Glutamatergic neuron (in vitro differentiated cells): Measurements from ENCODE around the gene DISC1. TPM values are rescaled to one million over a fixed set of nuclear protein-coding genes. Genes with fewer than 3 reads are reported as not detected.

Source experiments
- DNase-seq: peaks from one replicate; pipeline ENCODE4 v3.0.0; 2022
- H3K27ac Mint-ChIP-seq: one replicate; pipeline ENCODE4 v1.8.0; 2020; ENCODE audit warnings: mild to moderate bottlenecking, mixed read lengths, inconsistent platforms; ENCODE audit not compliant: unreplicated experiment
- H3K27me3 Mint-ChIP-seq: one replicate; pipeline ENCODE4 v1.8.0; 2020; ENCODE audit warnings: mild to moderate bottlenecking, moderate library complexity, mixed read lengths, inconsistent platforms; ENCODE audit not compliant: unreplicated experiment
- H3K36me3 Mint-ChIP-seq: one replicate; pipeline ENCODE4 v1.8.0; 2020; ENCODE audit warnings: mild to moderate bottlenecking, mixed read lengths, inconsistent platforms; ENCODE audit not compliant: unreplicated experiment
- H3K4me1 Mint-ChIP-seq: one replicate; pipeline ENCODE4 v1.8.0; 2020; ENCODE audit warnings: mild to moderate bottlenecking, low read depth, mixed read lengths, inconsistent platforms; ENCODE audit not compliant: unreplicated experiment
- H3K4me3 Mint-ChIP-seq: one replicate; pipeline ENCODE4 v1.8.0; 2020; ENCODE audit warnings: mild to moderate bottlenecking, mixed read lengths, inconsistent platforms; ENCODE audit not compliant: unreplicated experiment
- H3K9me3 Mint-ChIP-seq: one replicate; pipeline ENCODE4 v1.8.0; 2020; ENCODE audit warnings: mild to moderate bottlenecking, moderate library complexity, mixed read lengths, inconsistent platforms; ENCODE audit not compliant: unreplicated experiment
- CTCF ChIP-seq: fragments of 200-600 bp; sonication (generic); IDR thresholded peaks from one replicate; pipeline ENCODE4 v1.5.0; 2021; ENCODE audit not compliant: partially characterized antibody, unreplicated experiment
- total RNA-seq: library from RNA; stranded (reverse); fragmentation: NEBNext Ultra II Directional; extraction: Animal tissue kit (Norgen Biotek cat#: 25700); gene quantifications from one replicate; pipeline ENCODE4 v1.2.1, GENCODE V29; 2021; ENCODE audit not compliant: unreplicated experiment

Gene DISC1
- total RNA-seq, 1 donor from 2014 or later = 9.1 TPM

- TF ChIP-seq CTCF = no peak
- Mint-ChIP-seq H3K9me3 (no peaks in the 10 kb centered on the region), H3K36me3 (peaks cover 15% of the 10 kb centered on the region), H3K4me3 (no peak overlapping the region), H3K4me1 (no peaks in the 10 kb centered on the region), H3K27ac (no peak overlapping the region), H3K27me3 (peaks cover 3% of the 10 kb centered on the region)
- no peak for DNase-seq
Observed at GRCh38 chr1:231743966-231744365, 117.4 kb downstream of the DISC1 start.

GRCh38 chr1:231748760-231749415 is 122.3 kb downstream of the DISC1 start:
- Mint-ChIP-seq H3K9me3 (peaks cover 1% of the 10 kb centered on the region), H3K27me3 (peaks cover under 1% of the 10 kb centered on the region), H3K4me3 (no peak overlapping the region), H3K4me1 (no peaks in the 10 kb centered on the region), H3K27ac (no peak overlapping the region), H3K36me3 (peaks cover 23% of the 10 kb centered on the region)
- TF ChIP-seq CTCF = no peak
- DNase-seq = no peak

- peaks cover 1% of the 10 kb centered on the region for H3K9me3 Mint-ChIP-seq
- no peak overlapping the region for H3K4me3 Mint-ChIP-seq
- no peak overlapping the region for H3K27ac Mint-ChIP-seq
- TF ChIP-seq CTCF = no peak
- peaks cover 26% of the 10 kb centered on the region for H3K36me3 Mint-ChIP-seq
- H3K4me1 Mint-ChIP-seq = no peaks in the 10 kb centered on the region
- peaks cover 2% of the 10 kb centered on the region for H3K27me3 Mint-ChIP-seq
- no peak for DNase-seq
Observed at GRCh38 chr1:231750296-231750695, 123.7 kb downstream of the DISC1 start.

GRCh38 chr1:231750818-231751362 is 124.3 kb downstream of the DISC1 start:
- Mint-ChIP-seq H3K4me1 (no peaks in the 10 kb centered on the region), H3K27ac (no peak overlapping the region), H3K4me3 (no peak overlapping the region), H3K9me3 (peaks cover 1% of the 10 kb centered on the region), H3K27me3 (peaks cover 2% of the 10 kb centered on the region), H3K36me3 (peaks cover 26% of the 10 kb centered on the region)
- no peak for DNase-seq
- TF ChIP-seq CTCF = no peak

- Mint-ChIP-seq H3K4me3 (no peak overlapping the region), H3K27ac (no peak overlapping the region), H3K4me1 (no peaks in the 10 kb centered on the region), H3K27me3 (peaks cover 2% of the 10 kb centered on the region), H3K9me3 (peaks cover 1% of the 10 kb centered on the region), H3K36me3 (peaks cover 26% of the 10 kb centered on the region)
- DNase-seq = no peak
- TF ChIP-seq CTCF = no peak
Observed at GRCh38 chr1:231751415-231751814, 124.8 kb downstream of the DISC1 start.
